Choroid plexus epithelial cell (primary cell): ENCODE measurements around the gene PRXL2B.

Experiments used
- DNase-seq: peaks from one replicate; pipeline ENCODE4 v3.0.0-alpha.2; 2010; ENCODE audit warnings: low read depth
- H3K4me3 ChIP-seq: 2 replicates; pipeline ENCODE4 v1.5.1; 2011; ENCODE audit warnings: low read depth, mild to moderate bottlenecking, control low read depth, low read length, moderate library complexity
- CTCF ChIP-seq: conservative IDR thresholded peaks from 2 replicates; pipeline ENCODE4 v1.5.1; 2011; ENCODE audit warnings: low read depth, mild to moderate bottlenecking, control low read depth, inconsistent platforms, low read length, moderate library complexity

PRXL2B gene

DNA sequence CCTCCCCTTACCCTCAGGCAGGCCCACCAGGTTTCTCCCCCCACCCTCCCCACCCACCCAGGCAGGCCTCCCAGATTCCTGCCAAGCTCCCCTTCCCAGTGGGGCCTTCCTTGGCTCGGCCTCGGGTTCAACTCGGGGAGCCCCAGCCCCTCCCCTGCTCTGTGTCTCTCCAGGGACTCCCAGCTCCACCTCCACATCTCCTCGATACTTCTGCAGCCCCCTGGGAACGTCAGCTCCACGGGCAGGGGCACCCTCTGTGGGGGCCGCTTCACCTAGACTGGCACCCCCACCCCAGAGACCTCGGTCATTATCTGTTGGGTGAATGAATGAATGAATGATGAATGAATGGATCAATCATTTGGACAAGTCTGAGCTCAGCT, 45.5 kb downstream of the PRXL2B start:
- TF ChIP-seq CTCF, result no peak
- no peak overlapping the region for H3K4me3 ChIP-seq
- DNase-seq, result no peak

GRCh38 chr1:2632561-2633361, 46.2 kb downstream of the PRXL2B start, which contains the start of gene MMEL1:
MMEL1 (minus strand) TSS chr1:2633016; CDS start chr1:2629484, 3,532 bp downstream.
- no peak for TF ChIP-seq CTCF
- no peak for DNase-seq
- H3K4me3 ChIP-seq, result no peak within 1 kb of the TSS

GRCh38 chr1:2633366-2633935, 46.9 kb downstream of the PRXL2B start:
- no peak for DNase-seq
- no peak for TF ChIP-seq CTCF
- no peak overlapping the region for H3K4me3 ChIP-seq

- no peak overlapping the region for H3K4me3 ChIP-seq
- TF ChIP-seq CTCF, result no peak
These were observed 47.4 kb downstream of the PRXL2B start for GRCh38 chr1:2633936-2634491.

DNA sequence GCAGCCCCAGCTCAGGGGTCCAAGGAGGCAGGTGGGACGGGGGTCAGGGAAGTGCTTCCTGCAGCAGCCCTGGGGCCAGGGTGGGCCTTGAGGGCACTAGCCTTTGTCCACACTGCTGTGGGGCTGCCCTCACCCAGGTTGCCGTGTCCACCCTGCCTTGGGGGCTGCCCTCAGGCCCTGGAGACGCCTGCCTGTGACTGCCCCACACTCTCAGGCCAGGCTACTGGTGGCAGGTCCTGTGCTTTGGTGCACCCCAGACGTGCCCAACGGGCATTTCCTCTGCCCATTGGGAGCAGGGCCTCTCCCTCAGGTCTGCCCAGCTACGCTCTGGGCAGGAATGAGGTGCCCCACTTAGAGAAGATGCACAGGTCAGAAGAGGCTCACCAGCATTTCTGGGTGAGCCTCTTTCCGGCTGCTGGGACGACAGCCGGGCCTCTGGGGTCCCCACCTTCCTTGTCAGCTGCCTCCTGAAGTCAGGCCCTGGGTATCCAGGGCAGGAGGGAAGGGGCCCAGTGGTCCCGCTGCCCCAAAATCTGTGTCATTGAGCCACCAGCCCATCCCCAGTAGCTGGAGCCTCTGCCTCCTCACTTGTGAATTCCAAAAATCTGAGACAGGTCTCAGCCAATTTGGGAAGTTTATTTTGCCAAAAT, 48.9 kb downstream of the PRXL2B start:
- TF ChIP-seq CTCF, result no peak

More at GRCh38 chr1:2633936-2634491, 47.4 kb downstream of the PRXL2B start:
- no peak for DNase-seq

DNA sequence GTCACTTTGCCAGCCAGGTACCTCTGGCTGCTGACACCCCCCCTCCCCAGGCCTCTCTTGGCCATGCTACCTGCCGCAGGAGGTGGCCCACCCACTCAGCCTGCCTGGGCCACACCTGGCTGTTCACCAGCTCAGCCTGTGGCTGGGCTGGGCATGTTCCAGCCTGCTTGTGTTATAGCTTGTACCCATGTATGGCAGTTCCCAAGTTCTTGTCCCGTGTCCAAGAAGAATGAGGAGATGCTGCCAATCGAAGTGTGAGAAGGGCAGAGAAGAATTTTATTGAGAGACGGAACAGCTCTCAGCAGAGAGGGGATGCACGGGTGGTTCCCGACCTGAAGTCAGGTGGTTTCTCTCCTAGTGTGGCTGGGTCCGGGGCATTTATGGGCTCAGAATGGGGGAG, 50.2 kb downstream of the PRXL2B start:
- no peak for TF ChIP-seq CTCF

More for the DNA sequence above, 48.9 kb downstream of the PRXL2B start:
- no peak overlapping the region for H3K4me3 ChIP-seq
- no peak for DNase-seq

More for the DNA sequence above, 50.2 kb downstream of the PRXL2B start:
- DNase-seq, result no peak
- H3K4me3 ChIP-seq, result no peak overlapping the region
